ENCODE measurements around the gene CSTB.

The CSTB gene

DNA sequence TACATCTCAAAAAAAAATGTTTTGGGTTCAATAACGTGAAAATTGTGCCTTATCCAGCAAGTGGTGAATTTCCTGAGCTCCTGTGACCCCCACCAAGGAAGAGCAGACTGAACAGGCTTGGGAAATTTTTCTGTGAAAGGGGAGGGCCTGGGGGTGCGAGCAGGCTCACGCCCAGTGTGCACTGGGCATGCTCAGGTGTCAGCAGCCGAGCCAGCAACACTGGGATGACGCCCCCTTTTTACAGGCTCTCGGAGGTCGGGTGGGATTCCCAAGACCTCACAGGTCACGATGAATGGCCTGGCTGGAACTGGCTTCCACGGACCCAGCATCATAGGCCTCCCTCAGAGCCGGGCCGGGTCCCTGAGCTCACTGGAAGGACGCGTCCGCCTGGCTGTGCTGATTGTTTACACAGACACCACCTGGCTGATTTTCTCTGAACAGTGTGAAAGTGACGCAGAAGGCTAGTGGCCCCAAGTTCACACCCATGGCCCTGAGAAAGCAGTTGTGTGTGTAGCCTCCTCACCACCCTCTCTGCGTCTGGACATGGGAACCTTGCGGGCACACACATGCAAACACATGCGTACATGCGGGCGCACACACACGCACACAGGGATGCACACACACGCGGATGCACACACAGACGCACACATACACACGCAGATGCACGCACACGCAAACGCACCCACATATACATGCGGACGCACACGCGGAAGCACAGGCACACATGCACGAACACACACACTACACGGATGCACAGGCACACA, 9.2 kb downstream of the CSTB start:
- DNase-seq: no peak

DNA sequence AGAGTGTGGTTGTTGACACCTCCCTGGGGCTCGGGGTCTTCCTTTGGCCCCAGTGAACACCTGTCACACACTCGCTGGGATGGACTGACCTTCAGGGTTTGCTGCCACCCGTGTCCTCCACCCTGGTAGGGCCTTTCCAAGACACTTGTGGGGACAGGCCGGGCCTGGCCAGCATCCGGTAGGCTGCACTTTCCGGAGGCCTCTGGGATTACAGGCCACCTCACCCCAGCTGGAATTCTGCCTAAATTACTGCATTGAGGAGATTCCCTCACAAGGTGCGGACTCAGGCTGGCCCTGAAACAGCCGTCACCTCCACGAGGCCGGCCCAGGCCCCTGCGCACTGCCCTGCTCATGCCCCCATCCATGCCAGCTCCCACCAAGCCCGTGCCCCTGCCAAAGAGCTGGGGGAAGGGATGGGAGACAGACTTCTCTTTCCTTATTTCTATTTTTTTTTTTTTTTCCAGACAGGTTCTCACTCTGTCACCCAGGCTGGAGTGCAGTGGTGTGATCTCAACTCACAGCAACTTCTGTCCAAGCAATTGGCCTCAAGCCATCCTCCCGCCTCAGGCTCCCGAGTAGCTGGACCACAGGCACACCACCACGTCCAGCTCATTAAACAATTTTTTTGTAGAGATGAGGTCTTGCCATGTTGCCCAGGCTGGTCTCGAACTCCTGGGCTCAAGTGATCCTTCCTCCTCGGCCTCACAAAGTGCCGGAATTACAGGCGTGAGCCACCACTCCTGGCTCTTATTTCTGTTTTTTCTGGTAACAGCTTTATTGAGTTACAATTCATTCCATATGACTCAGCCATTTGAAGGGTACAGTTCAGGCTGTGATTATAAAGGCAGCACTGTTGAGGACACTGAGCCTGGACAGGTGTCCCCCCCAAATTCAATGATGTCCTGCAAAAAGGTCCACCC, 11.3 kb downstream of the CSTB start:
- no peak for DNase-seq

GRCh38 chr21:43763901-43764523, 12.1 kb downstream of the CSTB start:
- no peak for DNase-seq

DNA sequence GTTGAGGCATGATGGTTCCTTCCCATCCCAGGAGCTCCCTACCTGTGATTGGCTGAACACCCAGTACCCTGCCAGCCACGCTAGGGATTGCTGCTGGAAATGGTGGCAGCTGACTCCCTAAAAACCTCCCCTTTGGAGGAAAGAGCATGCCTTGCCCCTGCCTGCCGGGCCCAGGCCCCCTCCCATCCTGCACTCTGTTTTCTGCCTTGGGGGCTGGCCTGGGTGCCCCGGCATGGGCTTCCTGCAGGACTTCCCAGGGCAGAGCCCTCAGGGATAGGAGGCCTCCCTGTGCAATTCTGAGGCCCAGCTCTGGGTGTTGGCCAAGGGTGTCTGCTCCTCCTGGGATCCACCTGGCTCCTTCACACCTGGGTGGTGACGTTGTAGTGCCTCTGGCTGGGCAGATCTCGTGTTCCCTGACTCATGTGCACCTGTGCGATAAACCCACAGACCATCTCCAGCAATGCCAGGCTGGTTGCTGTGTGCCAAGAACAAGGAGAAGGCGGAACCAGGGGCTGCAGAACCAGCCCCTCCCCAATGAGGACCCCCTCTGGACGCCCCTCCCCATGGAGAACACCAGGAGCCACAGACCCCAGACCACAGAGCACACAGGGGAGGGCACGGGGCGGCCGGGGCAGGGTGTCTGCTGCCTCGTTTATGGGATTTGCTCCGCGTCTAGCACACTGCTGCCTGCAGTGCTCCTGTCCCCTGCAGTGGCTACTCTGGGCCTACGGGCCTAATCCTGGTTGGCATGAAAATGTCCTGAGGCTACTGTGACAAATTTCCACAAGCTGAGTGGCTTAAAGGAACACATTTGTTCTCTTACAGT, 13.6 kb downstream of the CSTB start:
- no peak for DNase-seq

GRCh38 chr21:43761886-43762285, 14.2 kb downstream of the CSTB start:
- no peak for DNase-seq

- no peak for DNase-seq
Observed at GRCh38 chr21:43760391-43760958, 15.6 kb downstream of the CSTB start.

DNA sequence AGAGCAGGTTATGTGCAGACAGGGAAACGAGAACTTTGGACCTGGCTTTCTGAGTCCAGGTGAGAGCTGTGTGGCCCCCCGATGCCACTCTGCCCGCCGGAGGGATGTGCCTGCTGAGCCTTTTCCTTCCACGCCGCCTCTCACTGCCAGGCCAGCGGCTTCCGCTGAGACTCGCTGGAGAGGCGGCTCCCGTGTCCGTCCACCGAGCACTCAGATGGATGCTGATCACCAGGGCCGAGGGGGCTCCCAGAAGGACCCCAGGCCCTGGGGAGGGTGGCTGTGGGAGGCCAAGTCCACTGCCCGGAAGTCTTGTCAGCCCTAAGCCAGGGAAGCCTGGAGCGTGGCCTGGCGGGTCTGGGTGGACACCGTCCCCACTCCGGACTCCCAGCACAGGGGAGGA, 16.5 kb downstream of the CSTB start:
- no peak for DNase-seq

GRCh38 chr21:43758811-43759210, 17.3 kb downstream of the CSTB start:
- DNase-seq: no peak

DNA sequence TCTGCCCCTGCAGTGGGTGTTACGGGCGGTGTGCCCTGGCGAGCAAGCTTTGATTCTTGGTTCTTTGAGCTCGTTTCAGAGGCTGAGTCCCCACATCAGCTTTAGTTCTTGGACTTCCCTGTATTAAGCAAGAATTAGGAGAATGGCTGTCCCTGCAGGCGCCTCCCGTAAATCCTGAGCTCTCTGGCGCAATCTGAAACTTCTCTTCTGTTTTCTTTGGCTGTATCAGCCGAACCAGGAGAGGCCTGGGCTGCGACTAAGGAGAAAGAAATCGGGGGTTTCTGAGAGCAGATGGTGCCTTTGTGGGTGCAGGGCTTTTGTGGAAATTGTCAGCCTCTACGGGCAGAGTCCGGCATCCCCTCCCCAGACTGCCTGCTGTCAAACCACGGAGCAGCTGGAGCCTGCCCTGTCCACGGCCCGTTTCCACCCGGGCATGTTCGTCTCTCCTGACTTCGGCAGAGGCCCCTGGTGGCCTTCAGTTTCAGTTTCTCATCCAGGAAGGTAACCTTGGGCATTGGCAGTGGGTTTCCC, 17.9 kb downstream of the CSTB start:
- no peak for DNase-seq

DNA sequence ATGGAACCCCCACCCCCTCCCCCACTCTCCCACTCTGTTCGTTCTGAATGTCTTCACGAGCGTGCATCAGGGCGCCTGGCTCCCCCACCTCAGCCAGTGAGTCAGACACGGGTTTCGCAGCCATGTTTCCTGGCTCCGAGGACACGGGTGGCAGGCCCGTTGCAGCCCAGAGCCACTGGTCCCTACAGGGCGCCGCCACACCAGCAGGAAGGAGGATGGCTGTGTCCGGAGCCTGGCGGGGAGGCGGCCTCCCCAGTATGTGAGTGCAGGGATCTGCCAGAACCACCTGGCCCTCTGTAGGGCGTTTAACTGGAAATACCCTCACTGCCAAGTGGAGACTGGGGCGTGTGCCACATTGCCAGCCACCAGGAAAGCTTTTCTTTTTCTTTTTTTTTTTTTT, 18.5 kb downstream of the CSTB start:
- no peak for DNase-seq

- no peak for DNase-seq
Observed at GRCh38 chr21:43755820-43756594, 20.1 kb downstream of the CSTB start.

DNA sequence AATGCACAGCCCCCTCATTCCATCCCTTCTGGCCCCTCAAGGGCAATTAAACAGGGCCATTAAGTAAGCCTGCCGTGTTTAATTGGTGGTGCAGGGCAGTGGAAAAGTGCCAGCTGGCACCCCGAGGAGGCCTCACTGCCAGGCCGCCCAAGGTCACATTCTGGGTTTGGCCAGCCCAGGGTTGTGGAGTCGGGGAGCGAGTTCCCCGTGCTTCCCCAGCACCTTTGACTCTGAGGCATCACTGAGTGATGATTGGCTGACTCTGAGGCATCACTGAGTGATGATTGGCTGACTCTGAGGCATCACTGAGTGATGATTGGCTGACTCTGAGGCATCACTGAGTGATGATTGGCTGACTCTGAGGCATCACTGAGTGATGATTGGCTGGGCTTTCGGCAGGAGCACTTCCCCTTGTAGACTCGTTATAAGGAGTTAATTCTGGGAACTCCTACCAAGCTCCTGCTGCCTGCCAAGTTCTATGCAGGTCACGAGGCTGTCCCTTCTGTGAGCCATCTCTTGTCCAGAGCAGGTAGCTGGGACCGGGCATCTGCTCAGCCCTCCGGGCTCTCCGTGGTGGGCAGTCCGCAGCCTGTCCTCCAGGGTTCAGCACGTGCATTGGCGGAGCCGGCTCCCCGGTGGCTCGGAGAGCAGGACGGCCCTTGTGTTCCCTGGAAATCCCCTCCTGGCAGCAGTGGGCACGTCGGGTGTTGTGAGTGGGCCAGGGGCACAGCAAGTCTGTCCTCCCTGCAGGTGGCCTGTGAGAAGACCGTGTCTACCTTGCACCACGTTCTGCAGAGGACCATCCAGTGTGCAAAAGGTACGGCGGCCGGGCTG, 20.9 kb downstream of the CSTB start:
- no peak for DNase-seq

DNA sequence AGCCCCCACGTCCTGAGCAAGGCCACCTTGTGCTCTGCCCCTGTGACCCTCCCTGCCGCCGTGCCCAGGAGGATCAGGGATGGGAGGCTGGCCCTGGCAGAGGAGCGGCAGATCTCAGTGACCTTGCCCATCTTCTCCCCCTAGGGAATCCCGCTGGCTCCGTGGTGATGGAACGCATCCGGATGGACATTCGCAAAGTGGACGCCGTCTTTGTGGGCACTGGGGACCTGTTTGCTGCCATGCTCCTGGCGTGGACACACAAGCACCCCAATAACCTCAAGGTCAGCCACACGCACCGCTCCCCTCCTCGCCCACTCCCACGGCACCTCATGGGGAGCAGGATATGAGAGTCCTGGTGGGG, 22.7 kb downstream of the CSTB start:
- DNase-seq: no peak

GRCh38 chr21:43752758-43753438, 23.2 kb downstream of the CSTB start:
- no peak for DNase-seq

- no peak for DNase-seq
Observed at GRCh38 chr21:43751955-43752591, 24.0 kb downstream of the CSTB start.

- DNase-seq: no peak
Observed at GRCh38 chr21:43750339-43751033, 25.6 kb downstream of the CSTB start.

DNA sequence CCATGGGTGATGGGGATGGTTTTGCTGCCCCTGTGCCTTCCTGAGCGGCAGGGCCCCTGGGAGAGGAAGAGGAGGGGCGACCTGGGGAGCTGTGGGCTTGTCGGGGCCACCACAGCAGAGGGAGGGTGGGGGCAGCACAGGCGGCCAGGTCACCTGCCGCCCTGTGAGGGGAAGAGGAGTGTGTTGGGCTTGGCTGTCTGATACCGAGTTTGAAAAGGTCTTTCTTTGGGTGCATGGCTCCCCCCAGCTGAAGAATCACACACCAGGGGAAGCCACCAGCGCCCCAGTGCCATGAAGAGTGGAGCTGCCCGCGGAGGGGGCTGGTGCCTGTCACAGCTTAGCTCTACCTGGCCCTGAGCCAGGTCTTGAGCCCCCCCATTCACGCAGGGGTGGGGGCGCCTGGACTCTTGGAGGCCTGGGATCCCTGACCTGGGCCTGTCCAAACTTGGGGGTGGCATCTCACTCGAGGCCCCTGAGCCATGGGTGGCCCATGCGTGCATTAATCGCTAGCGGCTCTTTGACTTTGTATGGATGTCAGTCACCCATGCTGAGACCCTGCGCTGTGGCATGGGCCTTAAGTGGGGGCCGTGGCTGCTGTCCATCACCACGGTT, 26.4 kb downstream of the CSTB start:
- no peak for DNase-seq

DNA sequence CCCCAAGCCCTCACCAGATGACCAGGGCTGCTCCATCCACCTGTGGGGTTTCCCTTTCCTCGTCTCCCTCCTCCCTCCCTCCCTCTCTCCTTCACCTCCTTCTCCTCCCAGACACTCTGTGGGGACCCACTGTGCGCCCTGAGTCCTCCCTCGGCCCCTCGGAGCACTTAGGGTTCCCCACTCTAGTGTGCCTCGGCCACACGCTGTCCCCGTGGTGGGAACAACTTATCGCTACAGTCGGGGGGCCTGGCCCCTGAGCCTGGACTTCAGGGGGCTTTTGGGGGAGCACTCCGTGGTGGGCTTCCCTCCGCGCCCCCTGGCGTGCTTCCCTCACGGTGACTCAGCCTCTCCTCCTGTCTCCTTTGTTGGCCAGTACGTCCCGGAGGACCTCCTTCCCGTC, 27.5 kb downstream of the CSTB start:
- DNase-seq: no peak
